H54 (cell line): Measurements from ENCODE around the gene TVP23A.
"Not testable (repeated sequence)": the region's sequence is repeated elsewhere in the genome, so short reads cannot be mapped to it uniquely, and the experiment has no call there.

Experiments used
- DNase-seq: peaks from one replicate; pipeline ENCODE4 v3.0.0; 2011; ENCODE audit warnings: low spot score, mixed read lengths; ENCODE audit not compliant: insufficient read length
- FAIRE-seq: peaks from 3 replicates; lab custom pipeline; 2011; peaks lifted over from hg19 to GRCh38; lab: Jason Lieb, UNC
- POLR2A ChIP-seq: IDR thresholded peaks from 2 replicates; pipeline ENCODE4 v1.6.1; 2011; ENCODE audit warnings: low read depth, mild to moderate bottlenecking, low read length

The TVP23A gene

GRCh38 chr16:10791048-10791447, 27.5 kb downstream of the TVP23A start:
- TF ChIP-seq POLR2A, result no peak
- FAIRE-seq (no peak), DNase-seq (no peak)

GRCh38 chr16:10788630-10789029, 30.0 kb downstream of the TVP23A start:
- not testable (repeated sequence) for DNase-seq, FAIRE-seq

- FAIRE-seq (no peak), DNase-seq (no peak)
- TF ChIP-seq POLR2A, result no peak
Measured at GRCh38 chr16:10787304-10787703, 31.3 kb downstream of the TVP23A start.

GRCh38 chr16:10782628-10783027, 36.0 kb downstream of the TVP23A start:
- FAIRE-seq (no peak), DNase-seq (no peak)
- no peak for TF ChIP-seq POLR2A

- DNase-seq (no peak), FAIRE-seq (no peak)
- no peak for TF ChIP-seq POLR2A
Measured at GRCh38 chr16:10780628-10781027, 38.0 kb downstream of the TVP23A start.

GRCh38 chr16:10779908-10780307, 38.7 kb downstream of the TVP23A start:
- DNase-seq, FAIRE-seq: not testable (repeated sequence)

- no peak for TF ChIP-seq POLR2A
- DNase-seq (no peak), FAIRE-seq (no peak)
Measured at GRCh38 chr16:10777356-10777755, 41.2 kb downstream of the TVP23A start.

- DNase-seq, result not testable (repeated sequence)
Measured at GRCh38 chr16:10776923-10777322, 41.7 kb downstream of the TVP23A start.

GRCh38 chr16:10776280-10776679, 42.3 kb downstream of the TVP23A start:
- DNase-seq (no peak), FAIRE-seq (no peak)
- TF ChIP-seq POLR2A, result no peak

More at GRCh38 chr16:10776923-10777322, 41.7 kb downstream of the TVP23A start:
- not testable (repeated sequence) for FAIRE-seq

- FAIRE-seq (no peak), DNase-seq (no peak)
- TF ChIP-seq POLR2A, result no peak
Measured at GRCh38 chr16:10770907-10771306, 47.7 kb downstream of the TVP23A start.

GRCh38 chr16:10769381-10769780, 49.2 kb downstream of the TVP23A start:
- FAIRE-seq (no peak), DNase-seq (no peak)
- no peak for TF ChIP-seq POLR2A

GRCh38 chr16:10767127-10767526, 51.5 kb downstream of the TVP23A start:
- FAIRE-seq, result no peak
- TF ChIP-seq POLR2A, result no peak

GRCh38 chr16:10765772-10766171, 52.8 kb downstream of the TVP23A start:
- no peak for TF ChIP-seq POLR2A
- no peak for FAIRE-seq

More at GRCh38 chr16:10767127-10767526, 51.5 kb downstream of the TVP23A start:
- DNase-seq, result no peak

GRCh38 chr16:10763456-10763855, 55.1 kb downstream of the TVP23A start:
- DNase-seq (no peak), FAIRE-seq (no peak)
- TF ChIP-seq POLR2A, result no peak

More at GRCh38 chr16:10765772-10766171, 52.8 kb downstream of the TVP23A start:
- DNase-seq, result no peak

GRCh38 chr16:10762336-10763016, 56.1 kb downstream of the TVP23A start:
- no peak for FAIRE-seq
- no peak for DNase-seq
- TF ChIP-seq POLR2A, result no peak
